IMR-90 (cell line): ENCODE data around the gene TNRC18. TPM values are rescaled to one million over a fixed set of nuclear protein-coding genes. Genes with fewer than 3 reads are reported as not detected.

Experiments used
- ATAC-seq: fragments of 200-7000 bp; cut with Tn5 transposase; 2 replicates; pipeline ENCODE4 v1.9.1; 2020; ENCODE audit warnings: low read depth, mild to moderate bottlenecking, moderate library complexity
- BruUV-seq: library from RNA; stranded (reverse); fragments of 400-500 nt; replicated peaks from 2 replicates; lab custom pipeline; 2021; lab: Mats Ljungman, UMichigan
- CTCF ChIA-PET: fragments of 300-600 bp; formaldehyde crosslinking; extraction: SDS; loops from one replicate; lab custom pipeline; 2021; ENCODE audit warnings: antibody characterized with exemption; lab: Yijun Ruan, JAX
- POLR2A ChIA-PET: fragments of 300-600 bp; sonication (Branson Sonifier 250); formaldehyde crosslinking; loops from one replicate; lab custom pipeline; 2022; ENCODE audit warnings: antibody characterized with exemption; ENCODE audit not compliant: unreplicated experiment; lab: Charles Lee
- DNase-seq: peaks from one replicate; pipeline ENCODE4 v3.0.0; 2013
- H2AFZ ChIP-seq: replicated peaks from 2 replicates; pipeline ENCODE3; 2013; ENCODE audit warnings: low read length, mild to moderate bottlenecking; ENCODE audit not compliant: poor library complexity
- H2AK5ac ChIP-seq: 2 replicates; pipeline ENCODE4 v1.6.1; 2013; ENCODE audit warnings: low read depth, low read length, inconsistent platforms
- H2AK9ac ChIP-seq: replicated peaks from 2 replicates; pipeline ENCODE3; 2013; ENCODE audit warnings: mild to moderate bottlenecking, low read depth, low read length, moderate library complexity; ENCODE audit not compliant: poor library complexity
- H2BK120ac ChIP-seq: 2 replicates; pipeline ENCODE4 v1.6.1; 2013; ENCODE audit warnings: low read depth, low read length, inconsistent platforms
- H2BK15ac ChIP-seq: 3 replicates; pipeline ENCODE4 v1.6.1; 2013; ENCODE audit warnings: low read depth, low read length, inconsistent platforms
- H2BK20ac ChIP-seq: 2 replicates; pipeline ENCODE4 v1.6.1; 2013; ENCODE audit warnings: low read depth, mild to moderate bottlenecking, inconsistent platforms, low read length, moderate library complexity
- H2BK5ac ChIP-seq: 2 replicates; pipeline ENCODE4 v1.6.1; 2013; ENCODE audit warnings: mild to moderate bottlenecking, low read depth, low read length, inconsistent platforms; ENCODE audit not compliant: poor library complexity, severe bottlenecking
- H3K14ac ChIP-seq: replicated peaks from 2 replicates; pipeline ENCODE4 v1.6.1; 2013; ENCODE audit warnings: low read depth, low read length, inconsistent platforms
- H3K18ac ChIP-seq: 2 replicates; pipeline ENCODE4 v1.6.1; 2013; ENCODE audit warnings: low read depth, low read length, control low read depth
- H3K23ac ChIP-seq: 2 replicates; pipeline ENCODE4 v1.6.1; 2013; ENCODE audit warnings: low read depth, low read length, inconsistent platforms
- H3K27ac ChIP-seq: 2 replicates; pipeline ENCODE4 v1.5.1; 2013; ENCODE audit warnings: mild to moderate bottlenecking, control low read depth, low read length; ENCODE audit not compliant: insufficient read depth
- H3K27me3 ChIP-seq: 2 replicates; pipeline ENCODE4 v1.6.1; 2013; ENCODE audit warnings: low read length; ENCODE audit not compliant: control insufficient read depth, insufficient read depth
- H3K36me3 ChIP-seq: 2 replicates; pipeline ENCODE4 v1.6.1; 2013; ENCODE audit warnings: low read length, mixed read lengths; ENCODE audit not compliant: control insufficient read depth, insufficient read depth
- H3K4ac ChIP-seq: 2 replicates; pipeline ENCODE4 v1.6.1; 2013; ENCODE audit warnings: low read depth, low read length, inconsistent platforms
- H3K4me1 ChIP-seq: 2 replicates; pipeline ENCODE4 v1.6.1; 2013; ENCODE audit warnings: low read length, mixed read lengths; ENCODE audit not compliant: control insufficient read depth, insufficient read depth
- H3K4me2 ChIP-seq: 2 replicates; pipeline ENCODE4 v1.6.1; 2013; ENCODE audit warnings: low read depth, mild to moderate bottlenecking, control low read depth, low read length, moderate library complexity
- H3K4me3 ChIP-seq: 2 replicates; pipeline ENCODE4 v1.5.1; 2013; ENCODE audit warnings: low read depth, mild to moderate bottlenecking, control low read depth, low read length, moderate library complexity; ENCODE audit not compliant: insufficient read depth
- H3K56ac ChIP-seq: 2 replicates; pipeline ENCODE4 v1.6.1; 2013; ENCODE audit warnings: low read length, inconsistent platforms; ENCODE audit not compliant: insufficient read depth; ENCODE audit errors: extremely low read depth
- H3K79me1 ChIP-seq, 2 experiments: 2 replicates each; pipeline ENCODE4 v1.6.1; 2013; ENCODE audit warnings: low read length in 2 of 2, inconsistent platforms in 1 of 2, low read depth in 1 of 2
- H3K9ac ChIP-seq: 2 replicates; pipeline ENCODE4 v1.6.1; 2013; ENCODE audit warnings: low read depth, low read length, control low read depth
- H3K9me1 ChIP-seq: 2 replicates; pipeline ENCODE4 v1.6.1; 2013; ENCODE audit warnings: low read length, inconsistent platforms; ENCODE audit not compliant: insufficient read depth
- H3K9me3 ChIP-seq: 2 replicates; pipeline ENCODE4 v1.6.1; 2013; ENCODE audit warnings: low read length; ENCODE audit not compliant: control insufficient read depth, insufficient read depth
- H4K20me1 ChIP-seq: 2 replicates; pipeline ENCODE4 v1.6.1; 2013; ENCODE audit warnings: low read length, inconsistent platforms; ENCODE audit not compliant: insufficient read depth
- H4K5ac ChIP-seq: 2 replicates; pipeline ENCODE4 v1.6.1; 2013; ENCODE audit warnings: mild to moderate bottlenecking, low read depth, low read length, control low read depth
- H4K8ac ChIP-seq, 2 experiments: 2 replicates each; pipeline ENCODE4 v1.6.1; 2013; ENCODE audit warnings: low read depth in 2 of 2, low read length in 2 of 2, control low read depth in 1 of 2, inconsistent platforms in 1 of 2
- H4K91ac ChIP-seq: 2 replicates; pipeline ENCODE4 v1.6.1; 2013; ENCODE audit warnings: low read depth, low read length, inconsistent platforms; ENCODE audit not compliant: insufficient read depth
- MAZ ChIP-seq: IDR thresholded peaks from 2 replicates; pipeline ENCODE4 v1.6.1; 2012; ENCODE audit warnings: low read depth, mild to moderate bottlenecking, low read length, improper control_type of control experiment, moderate library complexity, borderline replicate concordance
- WGBS, 2 experiments: methylation state at CpG; one replicate each; pipeline versions ENCODE4 v1.1.5 to v1.1.7; 2013; ENCODE audit warnings: missing lambda C conversion rate in 2 of 2; ENCODE audit not compliant: insufficient read length in 1 of 2; ENCODE audit errors: extremely low coverage in 2 of 2; 5-methylcytosine and 5-hydroxymethylcytosine counted together
- dilution Hi-C: fragments of 300-500 bp; cut with HindIII; formaldehyde crosslinking; loops from one replicate; pipeline ENCODE4 v1.14.3; 2018; ENCODE audit warnings: low sequenced_read_pairs; ENCODE audit not compliant: unreplicated experiment
- in situ Hi-C: fragments of 300-500 bp; cut with MboI; formaldehyde crosslinking; loops from 3 replicates; pipeline ENCODE4 v1.14.3; 2019; ENCODE audit warnings: low sequenced_read_pairs, inconsistent platforms, mixed read lengths
- intact Hi-C: fragments of 100-400 bp; cut with micrococcal nuclease; formaldehyde crosslinking; loops from 2 replicates; pipeline ENCODE4 v1.10.0; 2022
- polyA plus RNA-seq, 3 experiments: library from polyadenylated mRNA; depleted of rRNA; stranded (reverse); fragments of >200 nt; gene quantifications; 2 replicates each; pipeline ENCODE4 v1.2.3, GENCODE V29; 2012; ENCODE audit warnings: low replicate concordance in 1 of 3
- total RNA-seq: library from RNA; depleted of rRNA; stranded (reverse); fragments of >200 nt; gene quantifications from 2 replicates; pipeline ENCODE4 v1.2.3, GENCODE V29; 2012

Gene TNRC18
- total and polyA plus RNA-seq, 2 of the 4 experiments (the other 2 are of a cell fraction): 4.7 to 29.6 TPM

DNA sequence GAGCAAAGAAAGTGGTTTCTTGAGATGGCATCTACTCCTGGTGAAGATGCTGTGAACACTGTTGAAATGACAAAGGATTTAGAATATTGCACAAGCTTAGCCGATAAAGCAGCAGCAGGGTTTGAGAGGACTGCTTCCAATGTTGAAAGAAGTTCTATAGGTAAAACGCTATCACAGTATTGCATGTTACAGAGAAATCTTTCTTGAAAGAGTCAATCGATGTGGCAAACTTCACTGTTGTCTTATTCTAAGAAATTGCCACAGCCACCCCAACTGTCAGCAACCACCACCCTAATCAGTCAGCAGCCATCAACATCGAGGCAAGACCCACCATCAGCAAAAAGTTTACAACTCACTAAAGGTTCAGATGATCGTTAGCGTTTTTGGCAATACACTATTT is 81.0 kb downstream of the TNRC18 start:
- Histone ChIP-seq H3K79me1 (peaks cover 6 to 28% of the 10 kb centered on the region in 2 experiments; a peak in 3 of 4 replicates), H3K27me3 (no peaks in the 10 kb centered on the region), H3K9me3 (peaks cover 5% of the 10 kb centered on the region; the same call in 1 of the 2 replicates), H3K23ac (no peak overlapping the region), H3K27ac (no peak overlapping the region), H3K36me3 (peaks cover 71% of the 10 kb centered on the region), H3K56ac (no peak overlapping the region), H4K20me1 (peaks cover 16% of the 10 kb centered on the region), H3K18ac (no peak overlapping the region), H2BK5ac (no peak overlapping the region), H3K14ac (no peak overlapping the region), H2BK15ac (no peak overlapping the region), H4K5ac (no peak overlapping the region), H3K9ac (no peak overlapping the region), H3K9me1 (no peaks in the 10 kb centered on the region), H3K4me3 (no peak overlapping the region), H3K4me1 (no peaks in the 10 kb centered on the region), H3K4ac (no peak overlapping the region), H2BK120ac (no peak overlapping the region), H2AK9ac (no peak overlapping the region), H3K4me2 (no peak overlapping the region), H4K8ac (no peak overlapping the region), H2AFZ (no peak overlapping the region), H2AK5ac (no peak overlapping the region), H2BK20ac (no peak overlapping the region), H4K91ac (no peak overlapping the region)
- ATAC-seq (no peak), DNase-seq (no peak)
- no CpG with 5 or more reads among the region's 6 CpGs for WGBS, 2 experiments
- TF ChIP-seq MAZ: no peak
- intact Hi-C loops (no loop called here), dilution Hi-C loops (no loop called here), in situ Hi-C loops (no loop called here)
- CTCF ChIA-PET: interaction anchor here (0.5 kb wide), 1 partner anchor 63 kb away, joined by 3 read pairs; no protein-coding TSS in a partner anchor
- BruUV-seq: TSS peak; percentile 12
- POLR2A ChIA-PET: no interaction called here
